Liver (tissue), 9 donors: ENCODE results near the gene HOATZ. TPM values are rescaled to one million over a fixed set of nuclear protein-coding genes. Genes with fewer than 3 reads are reported as not detected.

Experiments used
- DNase-seq: peaks from one replicate; pipeline ENCODE4 v3.0.0-alpha.2; 2017; ENCODE audit warnings: low spot score
- H3K27ac ChIP-seq, 2 donors: one replicate each; pipeline ENCODE4 v1.7.0; 2013; ENCODE audit warnings: inconsistent platforms in 2 of 2, low read length in 2 of 2, control low read depth in 1 of 2, low read depth in 1 of 2, mild to moderate bottlenecking in 1 of 2
- H3K27me3 ChIP-seq, 4 donors: one replicate each; pipeline versions ENCODE4 v1.6.1 to v1.7.0; 2013; ENCODE audit warnings: low read length in 3 of 4, inconsistent platforms in 1 of 4, mild to moderate bottlenecking in 1 of 4, moderate library complexity in 1 of 4; ENCODE audit not compliant: control insufficient read depth in 4 of 4, insufficient read depth in 4 of 4
- H3K36me3 ChIP-seq, 4 donors: one replicate each; pipeline versions ENCODE4 v1.6.1 to v1.7.0; 2013; ENCODE audit warnings: low read length in 3 of 4, mild to moderate bottlenecking in 3 of 4, low read depth in 1 of 4, moderate library complexity in 1 of 4; ENCODE audit not compliant: control insufficient read depth in 4 of 4, insufficient read depth in 3 of 4
- H3K4me1 ChIP-seq, 4 donors: one replicate each; pipeline versions ENCODE4 v1.6.1 to v1.7.0; 2013; ENCODE audit warnings: low read length in 3 of 4, mild to moderate bottlenecking in 3 of 4, moderate library complexity in 1 of 4; ENCODE audit not compliant: control insufficient read depth in 4 of 4, insufficient read depth in 4 of 4
- H3K4me3 ChIP-seq, 3 donors: one replicate each; pipeline versions ENCODE4 v1.6.1 to v1.7.0; 2013; ENCODE audit warnings: low read length in 3 of 3, control low read depth in 1 of 3, low read depth in 1 of 3, mild to moderate bottlenecking in 1 of 3
- H3K9ac ChIP-seq, 2 donors: one replicate each; pipeline ENCODE4 v1.7.0; 2013; ENCODE audit warnings: low read length in 2 of 2, mild to moderate bottlenecking in 2 of 2, moderate library complexity in 2 of 2, control low read depth in 1 of 2, low read depth in 1 of 2
- H3K9me3 ChIP-seq, 4 donors: one replicate each; pipeline versions ENCODE4 v1.6.1 to v1.7.0; 2013; ENCODE audit warnings: low read length in 3 of 4; ENCODE audit not compliant: control insufficient read depth in 4 of 4
- ATF3 ChIP-seq: IDR thresholded peaks from 2 replicates; pipeline ENCODE4 v1.6.1; 2016; ENCODE audit warnings: antibody characterized with exemption
- CTCF ChIP-seq: fragments of 150-350 bp; IDR thresholded peaks from 2 replicates; pipeline ENCODE4 v1.5.1; 2017; ENCODE audit warnings: improper control_type of control experiment, low read depth, low read length; ENCODE audit not compliant: missing input control
- EGR1 ChIP-seq, 2 donors: IDR thresholded peaks; 2 replicates each; pipeline ENCODE4 v1.6.1; 2016 to 2018; ENCODE audit warnings: antibody characterized with exemption in 2 of 2, low read depth in 2 of 2
- FOXA1 ChIP-seq: IDR thresholded peaks from 2 replicates; pipeline ENCODE4 v1.6.1; 2016; ENCODE audit warnings: antibody characterized with exemption
- FOXA2 ChIP-seq: IDR thresholded peaks from 2 replicates; pipeline ENCODE4 v1.6.1; 2016; ENCODE audit warnings: antibody characterized with exemption
- GABPA ChIP-seq, 2 donors: IDR thresholded peaks in 1 of 2; conservative IDR thresholded peaks in 1 of 2; 2 replicates each; pipeline ENCODE4 v1.6.1; 2016; ENCODE audit warnings: antibody characterized with exemption in 2 of 2, mild to moderate bottlenecking in 1 of 2, moderate library complexity in 1 of 2
- HNF4A ChIP-seq, 2 donors: conservative IDR thresholded peaks; 2 replicates each; pipeline ENCODE4 v1.6.1; 2016; ENCODE audit warnings: antibody characterized with exemption in 2 of 2, mild to moderate bottlenecking in 2 of 2
- HNF4G ChIP-seq: IDR thresholded peaks from 2 replicates; pipeline ENCODE4 v1.6.1; 2016; ENCODE audit warnings: antibody characterized with exemption
- JUND ChIP-seq, 2 donors: IDR thresholded peaks; 2 replicates each; pipeline ENCODE4 v1.6.1; 2016; ENCODE audit warnings: antibody characterized with exemption in 2 of 2
- RAD21 ChIP-seq, 2 donors: IDR thresholded peaks; 2 replicates each; pipeline ENCODE4 v1.6.1; 2016; ENCODE audit warnings: antibody characterized with exemption in 2 of 2, mild to moderate bottlenecking in 2 of 2
- REST ChIP-seq: IDR thresholded peaks from 2 replicates; pipeline ENCODE4 v1.6.1; 2016; ENCODE audit warnings: antibody characterized with exemption, mild to moderate bottlenecking
- RXRA ChIP-seq, 2 donors: IDR thresholded peaks; 2 replicates each; pipeline ENCODE4 v1.6.1; 2017 to 2018; ENCODE audit warnings: antibody characterized with exemption in 2 of 2, mild to moderate bottlenecking in 1 of 2
- TAF1 ChIP-seq: conservative IDR thresholded peaks from 2 replicates; pipeline ENCODE4 v1.6.1; 2016; ENCODE audit warnings: antibody characterized with exemption, mild to moderate bottlenecking
- YY1 ChIP-seq: IDR thresholded peaks from 2 replicates; pipeline ENCODE4 v1.6.1; 2016; ENCODE audit warnings: antibody characterized with exemption, mild to moderate bottlenecking
- ZBTB33 ChIP-seq: IDR thresholded peaks from 2 replicates; pipeline ENCODE4 v1.6.1; 2016; ENCODE audit warnings: antibody characterized with exemption
- WGBS: extraction: QIAGEN DNeasy Blood & Tissue Kit; methylation state at CpG from one replicate; pipeline ENCODE4 v1.1.7; 2013; 5-methylcytosine and 5-hydroxymethylcytosine counted together
- polyA plus RNA-seq, 2 donors: library from polyadenylated mRNA; stranded (reverse) in 1 of 2; unstranded in 1 of 2; fragments of 200-250 nt in 1 of 2; fragments of >200 nt in 1 of 2; fragmentation: Nextera tagmentation in 1 of 2; extraction: Ambion mirVana in 1 of 2; gene quantifications; one replicate each; pipeline versions ENCODE4 v1.2.1 to v1.2.3, GENCODE V29; 2013 to 2015
- total RNA-seq, 2 donors: library from RNA; depleted of rRNA; stranded (reverse); fragments of >200 nt; gene quantifications; one replicate each; pipeline ENCODE4 v1.2.3, GENCODE V29; 2014
- donor health status: healthy.
- donor health status: healthy.
- donor health status: healthy.
- donor health status: healthy.
- donor health status: healthy.

Gene HOATZ
- total and polyA plus RNA-seq, 4 donors, result not detected

GRCh38 chr11:111523343-111523742, 8.8 kb downstream of the HOATZ start:
- no peak overlapping the region for H3K9ac ChIP-seq
- no peak for DNase-seq
- no peak overlapping the region for H3K4me3 ChIP-seq
- TF ChIP-seq TAF1 (no peak), FOXA1 (no peak), ATF3 (no peak), YY1 (no peak), ZBTB33 (no peak), RXRA (IDR thresholded peaks at IDR 0.05) (no peak), RAD21 (IDR thresholded peaks at IDR 0.05) (no peak), JUND (IDR thresholded peaks at IDR 0.05) (no peak), REST (no peak)
- 93% methylated on average over 2 of the region's 2 CpGs for WGBS
- H3K27me3 ChIP-seq, result no peaks in the 10 kb centered on the region
- no peak overlapping the region for H3K27ac ChIP-seq
- no peaks in the 10 kb centered on the region for H3K4me1 ChIP-seq
- H3K9me3 ChIP-seq, result no peaks in the 10 kb centered on the region
- no peaks in the 10 kb centered on the region for H3K36me3 ChIP-seq

DNA sequence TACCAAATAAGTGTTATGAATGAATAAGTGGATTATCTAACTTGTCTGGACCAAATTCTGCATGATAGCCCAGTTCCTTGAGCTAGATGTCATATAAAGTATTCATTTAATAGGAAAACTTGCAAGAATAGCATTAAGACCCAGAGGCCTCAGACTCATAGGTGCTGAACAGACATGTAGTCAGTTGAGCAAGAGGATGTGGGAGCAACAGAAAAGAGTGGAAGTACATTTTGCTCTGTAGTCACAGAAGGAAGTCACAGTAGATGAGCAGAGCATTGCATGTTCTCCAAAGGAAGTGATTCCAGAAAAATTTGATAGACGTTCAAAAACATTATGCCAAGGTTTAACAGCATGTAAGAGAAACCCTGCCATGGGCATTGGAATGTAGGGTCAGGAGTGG, 9.5 kb downstream of the HOATZ start:
- no peak for TF ChIP-seq RXRA (IDR thresholded peaks at IDR 0.05)
- TF ChIP-seq HNF4G, result no peak
- TF ChIP-seq EGR1 (IDR thresholded peaks at IDR 0.05; ENCODE audit: low read depth in 2 of 2), result no peak
- TF ChIP-seq CTCF, result no peak
- TF ChIP-seq ATF3, result no peak
- no peak for TF ChIP-seq FOXA2
- TF ChIP-seq REST, result no peak
- no peak for TF ChIP-seq TAF1
- TF ChIP-seq GABPA (IDR thresholded peaks at IDR 0.05 in 1 of 2, conservative IDR thresholded peaks at IDR 0.05 in 1 of 2), result no peak
- no peak for TF ChIP-seq FOXA1
- no peak for TF ChIP-seq HNF4A (conservative IDR thresholded peaks at IDR 0.05)
- no peak for TF ChIP-seq ZBTB33
- Histone ChIP-seq H3K9me3 (no peaks in the 10 kb centered on the region), H3K4me3 (no peak overlapping the region), H3K27me3 (no peaks in the 10 kb centered on the region), H3K4me1 (no peaks in the 10 kb centered on the region), H3K36me3 (no peaks in the 10 kb centered on the region), H3K9ac (no peak overlapping the region), H3K27ac (no peak overlapping the region)
- 64% methylated on average over 1 of the region's 1 CpG for WGBS
- no peak for DNase-seq
